GM21381 (cell line): ENCODE data around the gene NAA60.

Experiments used
- ATAC-seq: cut with Tn5 transposase; IDR thresholded peaks from one replicate; pipeline ENCODE4 v1.9.1; 2021; ENCODE audit warnings: mild to moderate bottlenecking, moderate library complexity; ENCODE audit not compliant: unreplicated experiment

NAA60 gene

GRCh38 chr16:3536271-3536731 is 92.8 kb downstream of the NAA60 start:
- no peak for ATAC-seq
